ENCODE results near the gene SPG7.

SPG7 gene

DNA sequence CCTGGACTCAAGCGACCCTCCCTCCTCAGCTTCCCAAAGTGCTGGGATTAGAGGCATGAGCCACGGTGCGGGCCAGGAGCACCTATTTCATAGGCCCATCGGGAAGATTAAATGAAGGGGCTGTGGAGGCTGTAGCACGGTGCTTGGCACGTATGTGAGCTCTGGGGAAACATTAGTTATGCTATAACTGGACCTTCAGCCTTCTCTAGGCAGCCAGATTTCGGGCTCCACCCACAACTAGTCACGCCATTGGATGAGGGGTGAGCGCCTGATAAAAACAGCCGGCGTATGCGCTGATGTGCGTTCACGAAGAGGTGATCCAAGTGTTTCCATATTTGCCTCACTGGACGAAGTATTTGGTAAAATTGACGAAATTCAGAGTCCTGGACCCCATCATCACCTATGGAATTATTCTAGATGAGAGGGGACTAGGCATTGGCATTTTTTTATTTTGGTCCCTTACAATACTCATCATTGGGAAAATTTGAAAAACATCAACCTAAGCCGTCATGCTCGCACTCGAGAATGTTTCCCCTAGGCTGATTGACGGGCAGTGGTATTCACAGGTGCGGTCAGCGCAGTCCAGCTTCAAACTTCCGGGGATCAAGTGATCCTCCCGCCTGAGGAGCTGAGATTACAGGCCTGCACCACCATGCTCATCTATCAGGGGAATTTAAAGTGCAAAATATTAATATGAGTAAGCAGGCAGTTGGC lies 16.1 kb upstream of the SPG7 start:
- Histone ChIP-seq H3K79me2 (ENCODE audit: insufficient read depth, low read length) (peaks cover 71% of the 10 kb centered on the region), H3K4me3 (ENCODE audit: low read depth in 1 of 2, low read length in 2 of 2) (peak overlapping the region; percentile 84 to 98; a peak in 3 of 4 replicates), H3K9ac (ENCODE audit: low read depth, low read length) (peak overlapping the region; percentile 86), H3K9me3 (ENCODE audit: insufficient read depth, low read length, severe bottlenecking) (no peaks in the 10 kb centered on the region), H3K27ac (ENCODE audit: low read length) (peak overlapping the region; percentile 86), H4K20me1 (ENCODE audit: insufficient read depth, low read length) (peaks cover 35% of the 10 kb centered on the region), H2AFZ (ENCODE audit: low read depth, low read length) (no peak overlapping the region), H3K4me2 (ENCODE audit: insufficient read depth, low read length) (peak overlapping the region; percentile 94), H3K4me1 (ENCODE audit: insufficient read depth, low read length) (peaks cover 33% of the 10 kb centered on the region), H3K27me3 (ENCODE audit: insufficient read depth, low read length, poor library complexity) (no peaks in the 10 kb centered on the region), H3K36me3 (ENCODE audit: insufficient read depth, low read length) (peaks cover 9% of the 10 kb centered on the region)
- ATAC-seq (ENCODE audit: insufficient read depth, low read depth) (no peak), DNase-seq (no peak)
- TF ChIP-seq EZH2 (IDR thresholded peaks at IDR 0.05; ENCODE audit: borderline replicate concordance, low read depth, low read length, severe bottlenecking): no peak
- TF ChIP-seq CTCF (IDR thresholded peaks at IDR 0.05; ENCODE audit: borderline replicate concordance, extremely low read depth, low read length, poor library complexity, severe bottlenecking): no peak

- peaks cover 19% of the 10 kb centered on the region for H4K20me1 ChIP-seq (ENCODE audit: insufficient read depth, low read length)
- H3K27ac ChIP-seq (ENCODE audit: low read length): no peak overlapping the region
- DNase-seq (no peak), ATAC-seq (ENCODE audit: insufficient read depth, low read depth) (no peak)
- H3K79me2 ChIP-seq (ENCODE audit: insufficient read depth, low read length): peaks cover 55% of the 10 kb centered on the region
- TF ChIP-seq EZH2 (IDR thresholded peaks at IDR 0.05; ENCODE audit: borderline replicate concordance, low read depth, low read length, severe bottlenecking): no peak
- no peak for TF ChIP-seq CTCF (IDR thresholded peaks at IDR 0.05; ENCODE audit: borderline replicate concordance, extremely low read depth, low read length, poor library complexity, severe bottlenecking)
- H3K36me3 ChIP-seq (ENCODE audit: insufficient read depth, low read length): 0 out of 2 replicates have a peak, but pooled peaks cover 2% of the 10 kb centered on the region
- H3K9ac ChIP-seq (ENCODE audit: low read depth, low read length): no peak overlapping the region
- H3K4me1 ChIP-seq (ENCODE audit: insufficient read depth, low read length): peaks cover 18% of the 10 kb centered on the region
- no peaks in the 10 kb centered on the region for H3K9me3 ChIP-seq (ENCODE audit: insufficient read depth, low read length, severe bottlenecking)
- no peaks in the 10 kb centered on the region for H3K27me3 ChIP-seq (ENCODE audit: insufficient read depth, low read length, poor library complexity)
- no peak overlapping the region for H2AFZ ChIP-seq (ENCODE audit: low read depth, low read length)
- H3K4me3 ChIP-seq (ENCODE audit: low read depth in 1 of 2, low read length in 2 of 2): no peak overlapping the region
- no peak overlapping the region for H3K4me2 ChIP-seq (ENCODE audit: insufficient read depth, low read length)
Observed at GRCh38 chr16:89493776-89494175, 14.4 kb upstream of the SPG7 start.

DNA sequence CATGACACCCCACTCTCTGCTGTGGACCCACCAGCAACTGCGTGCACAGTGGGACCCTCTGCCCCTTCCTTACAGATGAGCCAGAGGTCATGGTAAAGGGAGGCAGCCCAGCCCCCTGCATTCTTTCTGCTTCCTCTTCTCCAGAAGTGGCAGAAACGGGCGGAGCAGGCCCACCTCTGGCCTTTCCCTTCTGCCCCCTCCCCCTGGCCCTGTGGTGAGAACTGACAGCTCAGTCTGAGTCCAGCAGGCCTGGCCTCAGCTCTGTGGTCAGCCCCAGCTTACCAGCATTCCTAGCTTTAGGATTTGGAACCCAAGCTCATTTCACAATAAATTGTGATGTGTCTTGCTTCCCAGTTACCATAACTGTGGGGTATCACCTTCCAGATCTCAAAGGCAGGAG lies 13.1 kb upstream of the SPG7 start:
- ATAC-seq (ENCODE audit: insufficient read depth, low read depth) (no peak), DNase-seq (no peak)
- H3K4me3 ChIP-seq (ENCODE audit: low read depth in 1 of 2, low read length in 2 of 2): no peak overlapping the region
- no peaks in the 10 kb centered on the region for H3K9me3 ChIP-seq (ENCODE audit: insufficient read depth, low read length, severe bottlenecking)
- peaks cover 15% of the 10 kb centered on the region; the same call in 1 of the 2 replicates for H4K20me1 ChIP-seq (ENCODE audit: insufficient read depth, low read length)
- H3K27me3 ChIP-seq (ENCODE audit: insufficient read depth, low read length, poor library complexity): no peaks in the 10 kb centered on the region
- peaks cover 41% of the 10 kb centered on the region for H3K79me2 ChIP-seq (ENCODE audit: insufficient read depth, low read length)
- H3K27ac ChIP-seq (ENCODE audit: low read length): no peak overlapping the region
- no peak overlapping the region for H3K4me2 ChIP-seq (ENCODE audit: insufficient read depth, low read length)
- no peak overlapping the region for H2AFZ ChIP-seq (ENCODE audit: low read depth, low read length)
- peaks cover 17% of the 10 kb centered on the region for H3K4me1 ChIP-seq (ENCODE audit: insufficient read depth, low read length)
- TF ChIP-seq CTCF (IDR thresholded peaks at IDR 0.05; ENCODE audit: borderline replicate concordance, extremely low read depth, low read length, poor library complexity, severe bottlenecking): no peak
- no peak for TF ChIP-seq EZH2 (IDR thresholded peaks at IDR 0.05; ENCODE audit: borderline replicate concordance, low read depth, low read length, severe bottlenecking)
- H3K36me3 ChIP-seq (ENCODE audit: insufficient read depth, low read length): 0 out of 2 replicates have a peak, but pooled peaks cover 3% of the 10 kb centered on the region
- no peak overlapping the region for H3K9ac ChIP-seq (ENCODE audit: low read depth, low read length)
